IPS-NIHi7 (cell line): ENCODE data around the gene PSORS1C2.
A peak's percentile ranks its signal among the peaks of the same experiment; 100 is the strongest.
"Not testable (repeated sequence)": the region's sequence is repeated elsewhere in the genome, so short reads cannot be mapped to it uniquely, and the experiment has no call there.

ENCODE experiments used
- DNase-seq: peaks from one replicate; pipeline ENCODE4 v3.0.0; 2012; ENCODE audit warnings: mixed read lengths; ENCODE audit errors: extremely low spot score

Gene PSORS1C2

DNA sequence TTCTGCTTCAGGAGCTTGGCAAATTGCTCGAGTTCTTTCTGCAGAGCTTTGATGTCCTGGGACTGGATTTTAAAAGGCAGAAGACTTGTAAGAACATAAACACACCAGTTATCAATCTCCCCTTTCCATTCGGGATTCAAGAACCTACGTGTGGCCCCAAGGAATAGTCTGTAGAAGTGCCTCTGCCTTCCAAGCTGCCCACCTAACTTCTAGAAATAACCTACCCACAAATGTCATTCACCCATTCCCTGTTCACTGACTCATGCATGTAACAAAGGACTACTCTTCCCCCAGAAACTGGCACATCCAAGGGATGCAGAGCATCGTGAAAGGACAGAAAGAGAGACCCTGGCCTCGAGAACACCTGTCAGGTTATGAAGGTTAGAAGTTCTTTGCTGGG lies 27.1 kb upstream of the PSORS1C2 start:
- DNase-seq = no peak

DNA sequence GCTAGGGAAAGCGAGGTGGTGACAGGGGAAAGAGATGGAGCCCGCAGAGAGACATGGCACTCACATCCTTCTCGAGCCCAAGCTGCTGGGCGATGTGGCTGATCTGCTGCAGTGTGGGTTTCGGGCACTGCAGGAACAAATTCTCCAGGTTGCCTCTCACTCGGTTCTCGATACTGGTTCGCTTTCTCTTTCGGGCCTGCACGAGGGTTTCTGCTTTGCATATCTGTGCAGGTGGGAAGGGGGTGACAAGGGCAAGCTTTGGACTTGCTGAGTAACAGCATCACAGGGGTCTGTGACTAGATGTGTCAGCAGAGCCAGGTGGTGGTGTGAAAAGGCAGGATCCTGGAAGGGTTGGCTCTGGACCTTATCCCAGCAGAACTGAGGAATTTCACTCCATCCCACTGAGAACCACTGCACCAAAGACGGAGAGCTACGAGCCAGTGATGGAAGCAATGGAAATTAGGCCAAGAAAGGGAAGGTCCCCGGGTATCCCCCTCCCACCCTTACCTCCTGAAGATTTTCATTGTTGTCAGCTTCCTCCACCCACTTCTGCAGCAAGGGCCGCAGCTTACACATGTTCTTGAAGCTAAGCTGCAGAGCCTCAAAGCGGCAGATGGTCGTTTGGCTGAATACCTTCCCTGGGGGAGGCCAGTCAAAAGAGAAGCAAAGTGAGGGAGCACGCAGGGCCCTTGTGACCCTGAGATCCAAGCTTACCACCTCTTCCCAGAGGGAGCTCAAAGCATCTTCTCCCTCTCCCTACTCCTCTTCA lies 26.4 kb upstream of the PSORS1C2 start:
- DNase-seq = not testable (repeated sequence)

DNA sequence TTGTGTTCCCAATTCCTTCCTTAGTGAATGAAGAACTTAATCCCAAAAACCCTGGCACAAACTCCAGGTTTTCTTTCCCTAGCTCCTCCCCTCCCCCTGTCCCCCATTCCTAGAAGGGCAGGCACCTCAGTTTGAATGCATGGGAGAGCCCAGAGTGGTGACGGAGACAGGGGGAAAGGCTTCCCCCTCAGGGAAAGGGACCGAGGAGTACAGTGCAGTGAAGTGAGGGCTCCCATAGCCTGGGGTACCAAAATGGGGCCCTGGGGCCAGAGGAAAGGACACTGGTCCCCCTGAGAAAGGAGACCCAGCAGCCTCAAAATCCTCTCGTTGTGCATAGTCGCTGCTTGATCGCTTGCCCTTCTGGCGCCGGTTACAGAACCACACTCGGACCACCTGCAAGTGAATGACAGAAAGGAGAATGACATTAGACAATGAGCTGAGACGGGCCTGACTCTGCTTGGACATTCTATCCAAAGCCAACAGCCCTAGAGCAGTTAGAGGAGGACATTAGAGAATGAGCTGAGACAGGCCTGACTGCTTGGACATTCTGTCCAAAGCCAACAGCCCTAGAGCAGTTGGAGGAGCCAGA lies 25.7 kb upstream of the PSORS1C2 start:
- DNase-seq = not testable (repeated sequence)

DNA sequence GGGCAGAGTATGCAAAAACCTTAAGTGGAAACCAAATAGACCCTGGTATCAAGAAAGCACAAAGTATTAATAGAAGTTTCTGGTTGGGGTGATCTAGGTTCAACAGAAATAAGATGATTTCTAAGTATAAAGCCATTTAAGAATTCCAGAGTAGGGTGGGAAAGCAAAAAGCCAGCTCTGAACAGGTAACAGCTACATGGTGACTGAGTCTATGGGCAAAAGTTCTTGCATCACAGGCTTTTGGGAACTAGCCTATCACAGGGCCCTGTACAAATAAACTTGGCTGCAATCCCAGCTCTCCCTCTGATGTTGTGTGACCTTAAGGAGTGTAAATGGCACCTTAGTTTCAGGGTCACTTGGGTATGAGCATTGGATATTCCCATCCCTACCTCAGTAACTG lies 25.1 kb upstream of the PSORS1C2 start:
- DNase-seq = no peak

DNA sequence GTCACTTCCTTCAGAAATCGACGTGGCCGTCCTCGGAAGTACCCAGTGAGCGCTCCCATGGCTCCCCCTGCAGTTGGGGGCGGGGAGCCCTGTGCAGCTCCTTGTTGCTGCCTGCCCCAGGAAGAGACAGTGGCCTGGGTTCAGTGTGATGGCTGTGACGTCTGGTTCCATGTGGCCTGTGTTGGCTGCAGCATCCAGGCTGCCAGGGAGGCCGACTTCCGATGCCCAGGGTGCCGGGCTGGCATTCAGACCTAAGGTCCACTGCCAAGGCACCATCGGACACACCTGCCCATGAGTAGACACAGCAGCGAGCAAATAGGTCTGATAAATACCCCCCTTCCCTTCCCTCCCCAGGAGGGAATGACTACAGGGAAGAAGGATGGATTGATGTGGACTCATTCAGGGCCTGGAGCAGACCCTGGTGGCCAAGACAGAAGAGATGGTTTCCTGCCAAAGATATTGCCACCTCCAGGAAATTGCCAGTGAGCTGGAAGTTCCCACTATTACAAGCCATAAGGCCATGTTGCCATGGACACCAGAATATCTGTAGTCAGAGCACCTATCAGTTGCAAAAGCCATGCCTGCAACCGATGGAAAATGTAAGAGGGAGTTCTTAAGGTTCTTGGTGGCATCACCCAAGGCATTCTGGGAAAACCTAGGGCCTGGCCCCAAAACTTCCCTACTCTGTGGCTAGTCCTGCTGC lies 23.7 kb upstream of the PSORS1C2 start:
- DNase-seq = peak; percentile 42

DNA sequence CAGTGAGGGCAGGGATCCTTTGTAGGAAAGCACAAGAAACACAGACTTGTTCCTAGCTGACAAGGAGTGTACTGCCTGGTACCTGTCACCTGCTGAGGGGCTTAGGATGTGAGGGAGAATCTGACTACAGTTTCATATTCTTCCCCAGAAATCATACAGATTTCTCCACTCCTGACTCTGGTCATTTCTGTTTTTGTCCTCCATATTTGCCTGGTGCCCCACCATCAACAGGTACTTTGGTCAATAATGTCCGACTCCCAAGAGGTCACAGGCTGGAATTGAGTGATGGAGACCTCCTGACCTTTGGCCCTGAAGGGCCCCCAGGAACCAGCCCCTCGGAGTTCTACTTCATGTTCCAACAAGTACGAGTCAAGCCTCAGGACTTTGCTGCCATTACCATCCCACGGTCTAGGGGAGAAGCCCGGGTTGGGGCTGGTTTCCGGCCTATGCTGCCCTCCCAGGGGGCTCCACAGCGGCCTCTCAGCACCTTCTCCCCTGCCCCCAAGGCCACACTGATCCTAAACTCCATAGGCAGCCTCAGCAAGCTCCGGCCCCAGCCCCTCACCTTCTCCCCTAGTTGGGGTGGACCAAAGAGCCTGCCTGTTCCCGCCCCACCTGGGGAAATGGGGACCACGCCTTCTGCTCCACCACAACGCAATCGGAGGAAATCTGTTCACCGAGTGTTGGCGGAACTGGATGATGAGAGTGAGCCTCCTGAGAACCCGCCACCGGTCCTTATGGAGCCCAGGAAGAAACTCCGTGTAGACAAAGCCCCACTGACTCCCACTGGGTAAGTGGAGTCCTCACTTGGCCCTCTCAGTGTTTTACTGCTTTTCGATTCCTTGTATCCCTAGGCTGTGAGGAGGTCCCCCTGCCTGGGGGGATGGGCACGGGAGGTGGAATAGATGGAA lies 22.6 kb upstream of the PSORS1C2 start:
- no peak for DNase-seq

DNA sequence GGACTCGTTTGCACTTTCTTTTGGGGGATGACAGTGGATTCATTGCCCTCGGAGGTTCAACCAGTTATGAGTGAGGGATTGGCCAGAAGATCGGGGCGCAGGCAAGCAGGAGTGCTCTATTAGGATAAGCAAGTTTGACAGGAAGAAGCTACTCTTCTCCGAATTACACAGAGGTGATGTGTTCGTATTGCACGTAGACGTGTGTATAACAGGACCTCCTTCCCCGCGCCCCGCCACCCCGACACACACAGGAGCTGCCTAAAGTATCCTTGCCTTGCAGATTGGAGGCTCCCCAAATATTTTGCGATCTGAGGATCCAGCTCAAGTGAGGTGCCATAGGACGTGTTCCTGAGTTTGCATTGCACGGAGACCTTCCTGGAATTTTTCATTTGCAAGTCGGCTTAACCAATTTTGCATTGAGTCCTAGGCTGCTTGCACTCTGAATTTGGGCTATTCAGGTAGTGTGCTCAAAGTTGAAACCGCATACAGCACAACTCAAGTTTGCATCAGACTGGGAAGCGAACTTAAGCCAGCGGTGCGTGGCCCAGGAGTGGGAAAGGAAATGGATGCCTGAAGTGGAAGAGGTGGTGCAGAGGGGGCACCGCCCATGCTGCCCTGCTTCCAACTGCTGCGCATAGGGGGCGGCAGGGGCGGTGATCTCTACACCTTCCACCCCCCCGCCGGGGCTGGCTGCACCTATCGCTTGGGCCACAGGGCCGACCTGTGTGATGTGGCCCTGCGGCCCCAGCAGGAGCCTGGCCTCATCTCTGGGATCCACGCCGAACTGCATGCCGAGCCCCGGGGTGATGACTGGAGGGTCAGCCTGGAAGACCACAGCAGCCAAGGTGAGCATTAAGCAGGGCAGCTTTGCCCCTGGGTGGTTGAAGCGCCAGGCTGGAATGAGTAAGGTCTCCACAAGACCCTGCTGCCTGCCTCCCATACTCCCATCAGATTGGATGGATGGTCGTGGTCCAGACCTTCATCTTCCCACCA lies 20.3 kb upstream of the PSORS1C2 start:
- peak; percentile 60 for DNase-seq

DNA sequence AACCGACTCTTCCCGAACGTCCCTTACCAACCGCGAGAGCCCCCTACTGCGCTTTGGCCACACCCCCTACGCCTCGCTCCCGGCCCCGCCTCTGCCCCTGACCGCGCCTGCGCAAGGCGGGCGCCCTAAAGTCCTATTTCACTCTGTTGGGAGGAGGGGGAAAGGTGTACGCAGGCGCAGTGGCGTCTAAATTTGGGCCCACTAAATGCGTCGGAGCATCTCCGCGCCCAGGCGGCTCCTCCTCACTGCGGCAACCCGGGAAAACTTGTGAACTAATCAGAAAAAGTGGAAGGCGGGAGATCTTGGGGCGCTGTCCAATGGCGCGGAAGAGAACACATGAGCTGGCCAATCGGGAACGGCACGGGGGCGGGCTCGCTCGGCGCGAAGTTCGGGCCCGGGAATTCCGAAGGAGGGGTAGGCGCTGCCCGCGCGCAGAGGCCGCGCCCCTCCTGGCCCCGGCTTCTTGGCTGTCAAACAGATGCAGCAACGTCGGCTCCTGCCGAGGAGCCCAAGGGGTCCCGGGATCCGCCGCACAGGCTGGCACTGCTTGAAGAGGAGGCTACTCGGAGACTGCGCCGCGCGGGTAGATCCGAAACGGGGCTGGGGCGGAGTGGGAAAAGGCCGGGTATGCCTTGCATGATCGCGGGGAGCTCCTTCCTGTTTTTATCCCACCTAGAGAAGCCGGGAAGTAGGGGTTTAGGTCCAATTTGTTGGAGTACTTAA lies 19.4 kb upstream of the PSORS1C2 start, which contains the start of gene TCF19:
Gene TCF19, plus strand, starts transcription at position 450 of the 723 bp plus-strand sequence. CDS start 881 bp downstream, outside the sequence.
- peak; percentile 99 for DNase-seq

DNA sequence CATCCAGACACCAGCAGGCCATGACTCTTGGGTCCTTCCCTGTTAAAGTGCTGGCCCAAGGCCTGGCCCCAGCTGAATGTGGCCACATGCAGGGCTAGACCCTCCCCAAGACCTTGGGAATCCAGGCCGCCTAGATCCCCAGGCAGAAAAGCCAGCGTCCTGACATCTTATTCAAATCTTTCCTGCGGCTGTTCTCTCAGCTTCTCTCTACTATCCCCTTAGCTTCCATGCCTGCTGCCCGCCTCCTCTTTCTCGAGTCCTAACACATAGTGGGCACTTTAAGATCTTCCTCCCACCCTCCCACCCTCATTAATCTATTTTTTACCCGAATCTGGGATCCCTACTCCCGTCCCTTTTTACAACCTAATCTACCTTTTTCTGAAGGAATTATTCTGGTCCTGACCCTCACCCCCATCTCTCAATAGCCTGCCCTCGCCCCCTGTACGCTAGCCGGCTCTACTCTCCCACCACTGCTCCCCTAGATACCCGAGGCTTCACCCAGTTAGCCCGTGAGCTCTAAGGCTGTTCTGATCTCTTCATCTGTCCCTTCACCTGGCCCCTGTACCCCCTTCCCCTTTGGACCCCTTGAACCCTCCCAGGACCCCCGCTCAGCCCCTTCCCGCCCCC lies 18.8 kb upstream of the PSORS1C2 start, which contains the start of gene CCHCR1:
Gene CCHCR1, minus strand, starts transcription at position 290 of the 627 bp plus-strand sequence. Its CDS starts 202 bp downstream, at position 88.
- DNase-seq = peak; percentile 26

DNA sequence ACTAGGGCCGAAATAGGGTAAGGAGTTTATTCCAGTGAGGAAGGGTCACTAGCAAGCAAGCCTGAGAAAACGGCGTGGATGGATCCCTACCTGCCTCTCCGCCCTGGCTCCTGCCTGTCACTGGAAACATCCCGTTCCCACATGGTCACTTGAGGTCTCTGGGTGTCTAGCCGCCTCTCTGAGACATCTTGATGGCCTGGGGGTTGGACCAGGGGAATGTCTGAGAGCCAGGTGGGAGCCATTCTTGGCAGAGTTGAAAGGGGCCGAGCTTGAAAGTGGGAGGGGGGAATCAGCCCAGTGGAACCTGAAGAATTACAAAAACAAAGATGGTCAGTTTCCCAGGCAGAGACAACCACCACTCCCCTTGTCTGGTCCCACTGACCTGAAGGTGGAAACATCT lies 17.8 kb upstream of the PSORS1C2 start:
- no peak for DNase-seq

DNA sequence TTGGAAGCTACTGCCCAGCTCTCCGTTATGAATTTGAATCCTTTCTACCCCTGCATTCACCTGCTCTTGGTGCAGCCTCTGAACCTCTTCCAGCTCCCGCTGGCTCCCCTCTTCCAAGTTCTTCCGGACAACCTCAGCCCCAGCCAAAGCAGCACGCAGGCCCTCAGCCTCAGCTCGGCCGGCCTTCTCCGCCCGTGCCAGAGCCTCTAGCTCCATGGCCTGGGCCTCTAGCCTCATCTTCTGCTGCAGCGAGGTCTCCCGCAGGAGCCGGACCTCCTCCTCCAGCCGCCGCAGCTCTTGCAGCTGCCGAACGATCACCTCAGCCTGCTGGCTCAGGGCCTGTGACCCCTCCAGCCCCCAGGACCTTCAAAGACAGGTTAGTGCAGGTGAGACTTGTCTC lies 15.6 kb upstream of the PSORS1C2 start:
- DNase-seq = no peak

DNA sequence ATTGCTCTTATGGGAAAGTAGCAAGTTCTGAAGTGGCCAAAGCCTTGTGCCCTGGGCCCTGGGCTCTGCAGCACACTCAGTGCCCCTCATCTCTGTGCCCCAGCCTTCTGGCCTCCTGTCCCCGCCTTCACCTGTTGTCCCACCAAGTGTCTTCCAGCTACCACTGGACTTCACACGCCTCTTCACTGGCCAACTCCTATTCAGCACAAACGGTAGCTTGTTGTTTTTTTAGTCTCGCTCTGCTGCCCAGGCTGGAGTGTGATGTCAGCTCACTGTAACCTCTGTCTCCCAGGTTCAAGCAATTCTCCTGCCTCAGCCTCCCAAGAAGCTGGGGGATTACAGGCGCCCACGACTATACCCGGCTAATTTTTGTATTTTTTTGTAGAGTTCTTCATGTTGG lies 13.9 kb upstream of the PSORS1C2 start:
- DNase-seq = no peak

DNA sequence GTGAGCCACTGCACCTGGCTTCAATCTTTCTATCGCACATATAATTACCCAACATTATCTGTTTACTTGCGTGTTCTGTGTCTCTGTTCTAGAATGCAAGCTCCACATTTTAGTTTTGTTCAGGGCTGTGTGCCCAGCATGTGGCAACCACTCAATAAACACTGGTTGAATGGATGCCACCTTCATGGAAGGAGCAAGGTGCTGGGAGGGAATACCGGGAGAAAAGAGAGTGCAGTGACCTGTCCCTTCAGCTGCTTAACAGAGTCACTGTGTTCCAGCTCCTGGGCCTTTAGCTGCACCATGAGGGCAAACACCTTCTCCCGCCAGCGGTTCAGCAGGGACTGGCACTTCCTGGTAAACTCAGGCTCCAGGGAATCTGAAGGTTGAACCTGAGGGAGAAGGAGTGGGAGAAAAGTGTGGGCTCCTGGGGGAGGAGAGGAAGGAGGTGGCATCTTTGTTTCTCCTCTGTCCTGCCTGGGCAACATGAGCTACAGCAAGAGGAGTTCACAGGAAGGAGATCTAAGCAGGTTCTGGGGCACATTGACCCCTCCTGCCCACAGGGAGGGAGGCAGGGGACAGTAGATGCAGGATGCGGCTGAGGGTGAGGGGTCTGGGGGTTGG lies 11.1 kb upstream of the PSORS1C2 start:
- DNase-seq = no peak

DNA sequence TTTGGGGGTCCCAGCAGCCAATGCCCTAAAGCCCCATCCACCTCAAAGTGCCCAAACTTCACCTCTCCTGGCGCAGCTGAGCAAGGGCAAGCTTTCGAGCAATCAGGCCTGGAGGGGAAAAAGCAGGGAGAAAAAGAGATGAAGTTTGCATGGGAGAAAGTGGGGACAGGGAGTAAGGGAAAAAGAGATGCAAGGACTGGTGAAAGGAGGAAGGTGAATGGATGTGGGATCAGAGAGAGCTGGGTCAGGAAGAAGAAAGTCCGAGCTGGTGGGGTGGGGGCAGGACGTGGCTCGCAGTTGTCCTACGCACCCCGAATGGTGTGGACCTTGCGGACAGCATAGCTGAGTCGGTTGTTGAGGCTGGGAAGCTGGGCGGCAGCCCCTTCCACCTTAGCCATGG lies 6.5 kb upstream of the PSORS1C2 start:
- no peak for DNase-seq

DNA sequence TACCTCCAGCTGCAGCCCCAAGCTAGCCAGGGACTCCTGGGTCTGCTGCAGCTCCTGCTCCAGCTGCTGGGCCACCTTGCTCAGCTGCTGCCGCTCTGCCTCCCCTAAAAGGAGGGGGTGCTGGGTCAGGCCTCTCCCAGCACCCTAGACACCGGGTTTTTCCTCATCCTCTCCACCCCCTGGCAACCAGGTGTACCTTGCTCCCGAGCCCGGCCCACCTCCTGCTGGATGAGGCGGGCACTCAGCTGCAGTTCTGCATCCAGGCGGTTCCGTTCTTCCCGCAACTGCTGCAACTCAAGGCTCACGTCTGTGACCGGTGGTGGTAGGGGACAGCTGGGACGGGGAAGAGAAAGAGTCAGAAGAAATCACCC lies 6.1 kb upstream of the PSORS1C2 start:
- DNase-seq = no peak

DNA sequence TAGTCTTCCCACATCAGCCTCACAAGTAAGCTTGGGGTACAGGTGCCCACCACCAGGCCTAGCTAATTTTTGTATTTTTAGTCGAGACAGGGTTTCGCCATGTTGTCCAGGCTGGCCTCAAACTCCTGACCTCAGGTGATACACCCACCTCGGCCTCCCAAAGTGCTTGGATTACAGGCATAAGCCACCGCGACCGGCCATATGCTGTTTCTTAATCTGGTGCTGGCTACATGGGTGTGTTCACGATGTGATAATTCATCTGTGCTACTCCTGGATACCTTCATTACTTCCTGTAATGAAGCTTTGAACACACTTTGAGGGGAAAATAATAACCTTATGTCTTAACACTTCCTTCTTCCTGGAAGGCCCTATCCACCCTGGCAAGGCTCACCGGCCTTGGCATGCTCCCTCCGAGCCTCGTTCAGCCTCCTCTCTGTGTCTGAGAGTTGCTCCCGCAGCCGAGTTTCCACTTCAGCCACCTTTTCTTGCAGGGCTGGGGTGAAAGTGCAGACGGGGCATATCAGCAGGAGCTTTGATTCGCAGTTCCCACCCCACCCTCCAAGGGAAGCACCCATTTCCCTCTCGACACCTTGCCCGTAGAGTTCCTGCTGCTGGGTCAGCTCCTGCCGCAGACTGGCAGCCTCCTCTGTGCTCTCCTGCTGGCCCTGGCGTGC lies 5.6 kb upstream of the PSORS1C2 start:
- no peak for DNase-seq

DNA sequence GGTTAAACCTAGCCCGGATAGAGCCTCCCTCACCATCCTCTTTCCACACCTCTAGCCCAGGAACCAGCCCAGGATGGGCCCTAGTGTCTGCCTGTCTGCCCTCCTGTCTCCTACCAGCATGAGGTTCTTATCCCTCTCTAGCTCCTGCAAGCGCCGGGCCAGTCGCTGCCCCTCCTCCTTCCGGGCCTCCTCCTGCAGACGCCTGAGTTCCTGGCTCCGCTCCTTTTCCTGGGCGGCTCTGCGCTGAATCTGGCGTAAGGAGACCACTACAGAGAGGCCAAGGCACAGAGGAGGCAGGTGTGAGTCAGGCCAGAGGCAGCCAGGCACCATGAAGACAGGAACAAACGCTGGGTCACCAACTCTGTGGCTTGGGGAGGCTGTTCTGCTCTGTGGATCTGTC lies 4.3 kb upstream of the PSORS1C2 start:
- peak; percentile 78 for DNase-seq

DNA sequence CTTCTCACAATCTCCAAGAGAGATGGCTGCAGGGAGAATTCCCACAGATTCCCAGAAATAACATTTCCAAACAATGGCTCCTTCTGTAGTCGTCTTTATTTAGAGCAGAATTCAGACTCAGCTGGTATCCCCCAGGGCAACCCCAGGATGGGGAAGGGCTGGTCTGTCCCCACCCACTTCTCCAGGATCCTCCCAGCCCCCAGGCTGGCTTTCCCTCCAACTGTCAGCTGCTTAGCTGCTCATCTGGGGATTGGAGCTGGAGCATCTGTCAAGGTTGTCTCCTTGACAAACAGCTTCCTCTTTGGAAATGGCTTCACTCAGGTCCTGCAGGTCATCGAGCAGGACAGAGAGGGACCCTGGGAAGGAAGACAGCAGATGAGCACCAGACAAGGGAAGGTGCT lies 3.5 kb upstream of the PSORS1C2 start:
- DNase-seq = no peak
